SK-N-SH treated with all-trans-retinoic acid at 6 μM for 48 hours (cell line): ENCODE results near the gene MBNL2.

Source experiments
- ATAC-seq: fragments of 200-7000 bp; cut with Tn5 transposase; 3 replicates; pipeline ENCODE4 v1.9.1; 2020; ENCODE audit warnings: mild to moderate bottlenecking, moderate library complexity
- ARNTL ChIP-seq: fragments of 450-650 bp; formaldehyde crosslinking; IDR thresholded peaks from 2 replicates; pipeline ENCODE4 v1.5.0; 2020; ENCODE audit warnings: low read depth, mild to moderate bottlenecking, moderate library complexity, borderline replicate concordance
- ESRRG ChIP-seq: fragments of 250-450 bp; sonication (Bioruptor Pico); IDR thresholded peaks from 2 replicates; pipeline ENCODE4 v1.6.1; 2021; ENCODE audit warnings: mild to moderate bottlenecking
- ISL1 ChIP-seq: fragments of 250-450 bp; sonication (Bioruptor Pico); IDR thresholded peaks from 2 replicates; pipeline ENCODE4 v2.1.2; 2022; ENCODE audit warnings: mild to moderate bottlenecking, moderate library complexity
- OSR1 ChIP-seq: fragments of 250-450 bp; sonication (Bioruptor Pico); IDR thresholded peaks from 2 replicates; pipeline ENCODE4 v1.8.0; 2022; ENCODE audit warnings: moderate library complexity, mild to moderate bottlenecking, inconsistent platforms
- PPARA ChIP-seq: fragments of 250-450 bp; sonication (Bioruptor Pico); IDR thresholded peaks from 2 replicates; pipeline ENCODE4 v1.5.0; 2020; ENCODE audit warnings: mild to moderate bottlenecking, borderline replicate concordance
- RARB ChIP-seq: fragments of 250-450 bp; sonication (Bioruptor Pico); IDR thresholded peaks from 2 replicates; pipeline ENCODE4 v1.8.0; 2021; ENCODE audit warnings: mild to moderate bottlenecking, moderate library complexity
- TCF4 ChIP-seq: fragments of 250-450 bp; sonication (Bioruptor Pico); IDR thresholded peaks from 2 replicates; pipeline ENCODE4 v1.8.0; 2021; ENCODE audit warnings: mild to moderate bottlenecking, moderate library complexity, borderline replicate concordance
- TOX ChIP-seq: fragments of 250-450 bp; sonication (Bioruptor Pico); IDR thresholded peaks from 2 replicates; pipeline ENCODE4 v1.8.0; 2021; ENCODE audit warnings: mild to moderate bottlenecking, moderate library complexity, borderline replicate concordance
- ZC3H10 ChIP-seq: fragments of 250-450 bp; sonication (Bioruptor Pico); IDR thresholded peaks from 2 replicates; pipeline ENCODE4 v1.5.1; 2021; ENCODE audit warnings: mild to moderate bottlenecking, moderate library complexity
- ZFP3 ChIP-seq: fragments of 250-450 bp; sonication (Bioruptor Pico); IDR thresholded peaks from 2 replicates; pipeline ENCODE4 v1.5.0; 2020; ENCODE audit warnings: mild to moderate bottlenecking, moderate library complexity
- ZFP30 ChIP-seq: fragments of 450-650 bp; formaldehyde crosslinking; IDR thresholded peaks from 2 replicates; pipeline ENCODE4 v1.5.0; 2022; ENCODE audit warnings: mild to moderate bottlenecking, moderate library complexity
- ZNF70 ChIP-seq: fragments of 450-650 bp; formaldehyde crosslinking; IDR thresholded peaks from 2 replicates; pipeline ENCODE4 v1.5.0; 2020; ENCODE audit warnings: mild to moderate bottlenecking, moderate library complexity
- ZNF8 ChIP-seq: fragments of 450-650 bp; formaldehyde crosslinking; IDR thresholded peaks from 2 replicates; pipeline ENCODE4 v1.5.0; 2020; ENCODE audit warnings: mild to moderate bottlenecking, moderate library complexity
- TF ChIP-seq, protein P1 (sequence below): fragments of 250-450 bp; sonication (Bioruptor Pico); IDR thresholded peaks from 2 replicates; pipeline ENCODE4 v1.5.0; 2020; ENCODE audit warnings: mild to moderate bottlenecking, moderate library complexity
- TF ChIP-seq, protein P2 (sequence below): fragments of 250-450 bp; sonication (Bioruptor Pico); IDR thresholded peaks from 2 replicates; pipeline ENCODE4 v1.5.1; 2020; ENCODE audit warnings: low read depth, mild to moderate bottlenecking, moderate library complexity
- TF ChIP-seq, protein P3 (sequence below): fragments of 250-450 bp; sonication (Bioruptor Pico); IDR thresholded peaks from 2 replicates; pipeline ENCODE4 v1.8.0; 2021; ENCODE audit warnings: low read depth, mild to moderate bottlenecking, moderate library complexity, borderline replicate concordance
- TF ChIP-seq, protein P4 (sequence below): fragments of 250-450 bp; sonication (Bioruptor Pico); IDR thresholded peaks from 2 replicates; pipeline ENCODE4 v1.5.1; 2021; ENCODE audit warnings: mild to moderate bottlenecking, moderate library complexity
- TF ChIP-seq, protein P5 (sequence below): fragments of 250-450 bp; sonication (Bioruptor Pico); IDR thresholded peaks from 2 replicates; pipeline ENCODE4 v1.8.0; 2020; ENCODE audit warnings: mild to moderate bottlenecking, moderate library complexity, borderline replicate concordance

The MBNL2 gene

DNA sequence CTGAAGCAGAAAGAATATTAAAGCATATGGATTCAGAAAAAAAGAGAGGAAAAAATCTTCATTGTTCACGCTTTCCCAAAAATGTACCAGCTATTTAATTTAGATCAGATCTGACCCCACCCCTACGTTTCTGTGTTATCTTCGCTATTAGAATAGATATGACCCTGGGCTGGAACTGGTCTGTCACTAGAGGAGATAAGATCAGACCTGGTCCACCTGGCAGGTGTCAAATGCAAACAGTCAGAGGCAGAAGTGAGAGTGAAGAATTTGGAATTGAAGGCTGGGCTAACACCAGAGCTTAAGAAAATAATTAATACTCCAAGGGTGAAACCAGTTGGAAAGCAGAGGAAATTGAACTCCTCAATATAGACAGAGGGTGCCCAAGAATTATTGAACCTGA is 30.0 kb upstream of the MBNL2 start (continued):
- TF ChIP-seq, protein P1, sequence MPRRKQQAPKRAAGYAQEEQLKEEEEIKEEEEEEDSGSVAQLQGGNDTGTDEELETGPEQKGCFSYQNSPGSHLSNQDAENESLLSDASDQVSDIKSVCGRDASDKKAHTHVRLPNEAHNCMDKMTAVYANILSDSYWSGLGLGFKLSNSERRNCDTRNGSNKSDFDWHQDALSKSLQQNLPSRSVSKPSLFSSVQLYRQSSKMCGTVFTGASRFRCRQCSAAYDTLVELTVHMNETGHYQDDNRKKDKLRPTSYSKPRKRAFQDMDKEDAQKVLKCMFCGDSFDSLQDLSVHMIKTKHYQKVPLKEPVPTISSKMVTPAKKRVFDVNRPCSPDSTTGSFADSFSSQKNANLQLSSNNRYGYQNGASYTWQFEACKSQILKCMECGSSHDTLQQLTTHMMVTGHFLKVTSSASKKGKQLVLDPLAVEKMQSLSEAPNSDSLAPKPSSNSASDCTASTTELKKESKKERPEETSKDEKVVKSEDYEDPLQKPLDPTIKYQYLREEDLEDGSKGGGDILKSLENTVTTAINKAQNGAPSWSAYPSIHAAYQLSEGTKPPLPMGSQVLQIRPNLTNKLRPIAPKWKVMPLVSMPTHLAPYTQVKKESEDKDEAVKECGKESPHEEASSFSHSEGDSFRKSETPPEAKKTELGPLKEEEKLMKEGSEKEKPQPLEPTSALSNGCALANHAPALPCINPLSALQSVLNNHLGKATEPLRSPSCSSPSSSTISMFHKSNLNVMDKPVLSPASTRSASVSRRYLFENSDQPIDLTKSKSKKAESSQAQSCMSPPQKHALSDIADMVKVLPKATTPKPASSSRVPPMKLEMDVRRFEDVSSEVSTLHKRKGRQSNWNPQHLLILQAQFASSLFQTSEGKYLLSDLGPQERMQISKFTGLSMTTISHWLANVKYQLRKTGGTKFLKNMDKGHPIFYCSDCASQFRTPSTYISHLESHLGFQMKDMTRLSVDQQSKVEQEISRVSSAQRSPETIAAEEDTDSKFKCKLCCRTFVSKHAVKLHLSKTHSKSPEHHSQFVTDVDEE (CRISPR knock-in tag): no peak
- TF ChIP-seq, protein P2, sequence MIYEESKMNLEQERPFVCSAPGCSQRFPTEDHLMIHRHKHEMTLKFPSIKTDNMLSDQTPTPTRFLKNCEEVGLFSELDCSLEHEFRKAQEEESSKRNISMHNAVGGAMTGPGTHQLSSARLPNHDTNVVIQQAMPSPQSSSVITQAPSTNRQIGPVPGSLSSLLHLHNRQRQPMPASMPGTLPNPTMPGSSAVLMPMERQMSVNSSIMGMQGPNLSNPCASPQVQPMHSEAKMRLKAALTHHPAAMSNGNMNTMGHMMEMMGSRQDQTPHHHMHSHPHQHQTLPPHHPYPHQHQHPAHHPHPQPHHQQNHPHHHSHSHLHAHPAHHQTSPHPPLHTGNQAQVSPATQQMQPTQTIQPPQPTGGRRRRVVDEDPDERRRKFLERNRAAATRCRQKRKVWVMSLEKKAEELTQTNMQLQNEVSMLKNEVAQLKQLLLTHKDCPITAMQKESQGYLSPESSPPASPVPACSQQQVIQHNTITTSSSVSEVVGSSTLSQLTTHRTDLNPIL (CRISPR knock-in tag): no peak
- no peak for TF ChIP-seq TOX (CRISPR knock-in tag)
- no peak for TF ChIP-seq ARNTL (CRISPR knock-in tag)
- TF ChIP-seq TCF4 (CRISPR knock-in tag): no peak

DNA sequence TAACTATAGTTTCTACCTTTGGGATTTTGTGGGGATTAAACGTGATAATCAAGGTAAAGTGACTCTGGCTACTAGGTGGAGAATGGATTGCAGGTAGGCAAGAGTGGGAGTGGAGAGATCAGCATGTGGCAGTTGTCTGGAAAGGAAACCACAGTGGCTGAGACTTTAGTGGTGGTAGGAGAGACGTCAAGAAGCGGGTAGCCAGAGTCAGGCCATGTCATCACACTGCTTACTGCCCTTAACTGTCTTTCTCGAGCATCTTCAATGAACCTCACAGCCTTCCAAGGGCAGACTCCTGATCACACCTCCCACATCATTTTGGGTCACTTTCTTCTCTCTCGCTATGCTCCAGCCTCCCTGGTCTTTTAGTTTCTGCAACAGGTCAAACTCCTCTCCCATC is 28.6 kb upstream of the MBNL2 start:
- ATAC-seq: no peak
- TF ChIP-seq ESRRG (CRISPR knock-in tag) (no peak), ARNTL (CRISPR knock-in tag) (no peak), PPARA (no peak), RARB (CRISPR knock-in tag) (no peak), ZC3H10 (CRISPR knock-in tag) (no peak), OSR1 (CRISPR knock-in tag) (no peak), ZFP3 (CRISPR knock-in tag) (no peak), ZFP30 (CRISPR knock-in tag) (no peak), ZNF70 (CRISPR knock-in tag) (no peak), ZNF8 (CRISPR knock-in tag) (no peak), TOX (CRISPR knock-in tag) (no peak), TCF4 (CRISPR knock-in tag) (no peak), ISL1 (CRISPR knock-in tag) (no peak)
- TF ChIP-seq, protein P3, sequence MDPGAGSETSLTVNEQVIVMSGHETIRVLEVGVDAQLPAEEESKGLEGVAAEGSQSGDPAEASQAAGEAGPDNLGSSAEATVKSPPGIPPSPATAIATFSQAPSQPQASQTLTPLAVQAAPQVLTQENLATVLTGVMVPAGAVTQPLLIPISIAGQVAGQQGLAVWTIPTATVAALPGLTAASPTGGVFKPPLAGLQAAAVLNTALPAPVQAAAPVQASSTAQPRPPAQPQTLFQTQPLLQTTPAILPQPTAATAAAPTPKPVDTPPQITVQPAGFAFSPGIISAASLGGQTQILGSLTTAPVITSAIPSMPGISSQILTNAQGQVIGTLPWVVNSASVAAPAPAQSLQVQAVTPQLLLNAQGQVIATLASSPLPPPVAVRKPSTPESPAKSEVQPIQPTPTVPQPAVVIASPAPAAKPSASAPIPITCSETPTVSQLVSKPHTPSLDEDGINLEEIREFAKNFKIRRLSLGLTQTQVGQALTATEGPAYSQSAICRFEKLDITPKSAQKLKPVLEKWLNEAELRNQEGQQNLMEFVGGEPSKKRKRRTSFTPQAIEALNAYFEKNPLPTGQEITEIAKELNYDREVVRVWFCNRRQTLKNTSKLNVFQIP (CRISPR knock-in tag): no peak
- TF ChIP-seq, protein P4, sequence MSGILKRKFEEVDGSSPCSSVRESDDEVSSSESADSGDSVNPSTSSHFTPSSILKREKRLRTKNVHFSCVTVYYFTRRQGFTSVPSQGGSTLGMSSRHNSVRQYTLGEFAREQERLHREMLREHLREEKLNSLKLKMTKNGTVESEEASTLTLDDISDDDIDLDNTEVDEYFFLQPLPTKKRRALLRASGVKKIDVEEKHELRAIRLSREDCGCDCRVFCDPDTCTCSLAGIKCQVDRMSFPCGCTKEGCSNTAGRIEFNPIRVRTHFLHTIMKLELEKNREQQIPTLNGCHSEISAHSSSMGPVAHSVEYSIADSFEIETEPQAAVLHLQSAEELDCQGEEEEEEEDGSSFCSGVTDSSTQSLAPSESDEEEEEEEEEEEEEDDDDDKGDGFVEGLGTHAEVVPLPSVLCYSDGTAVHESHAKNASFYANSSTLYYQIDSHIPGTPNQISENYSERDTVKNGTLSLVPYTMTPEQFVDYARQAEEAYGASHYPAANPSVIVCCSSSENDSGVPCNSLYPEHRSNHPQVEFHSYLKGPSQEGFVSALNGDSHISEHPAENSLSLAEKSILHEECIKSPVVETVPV (CRISPR knock-in tag): no peak
- TF ChIP-seq, protein P5, sequence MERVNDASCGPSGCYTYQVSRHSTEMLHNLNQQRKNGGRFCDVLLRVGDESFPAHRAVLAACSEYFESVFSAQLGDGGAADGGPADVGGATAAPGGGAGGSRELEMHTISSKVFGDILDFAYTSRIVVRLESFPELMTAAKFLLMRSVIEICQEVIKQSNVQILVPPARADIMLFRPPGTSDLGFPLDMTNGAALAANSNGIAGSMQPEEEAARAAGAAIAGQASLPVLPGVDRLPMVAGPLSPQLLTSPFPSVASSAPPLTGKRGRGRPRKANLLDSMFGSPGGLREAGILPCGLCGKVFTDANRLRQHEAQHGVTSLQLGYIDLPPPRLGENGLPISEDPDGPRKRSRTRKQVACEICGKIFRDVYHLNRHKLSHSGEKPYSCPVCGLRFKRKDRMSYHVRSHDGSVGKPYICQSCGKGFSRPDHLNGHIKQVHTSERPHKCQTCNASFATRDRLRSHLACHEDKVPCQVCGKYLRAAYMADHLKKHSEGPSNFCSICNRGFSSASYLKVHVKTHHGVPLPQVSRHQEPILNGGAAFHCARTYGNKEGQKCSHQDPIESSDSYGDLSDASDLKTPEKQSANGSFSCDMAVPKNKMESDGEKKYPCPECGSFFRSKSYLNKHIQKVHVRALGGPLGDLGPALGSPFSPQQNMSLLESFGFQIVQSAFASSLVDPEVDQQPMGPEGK (CRISPR knock-in tag): no peak
- TF ChIP-seq, protein P1 (CRISPR knock-in tag): no peak
- TF ChIP-seq, protein P2 (CRISPR knock-in tag): no peak
